HFFc6 (cell line): ENCODE data around the gene CDH10. TPM values are rescaled to one million over a fixed set of nuclear protein-coding genes. Genes with fewer than 3 reads are reported as not detected.

Source experiments
- DNase-seq: peaks from one replicate; pipeline ENCODE4 v3.0.0-alpha.2; 2018
- H3K27ac Mint-ChIP-seq: 2 replicates; pipeline ENCODE4 v1.8.0; 2020; ENCODE audit warnings: mild to moderate bottlenecking, mixed read lengths
- H3K27me3 Mint-ChIP-seq: 2 replicates; pipeline ENCODE4 v1.8.0; 2021; ENCODE audit warnings: mild to moderate bottlenecking, moderate library complexity, mixed read lengths; ENCODE audit not compliant: insufficient read depth
- H3K36me3 Mint-ChIP-seq: 2 replicates; pipeline ENCODE4 v1.8.0; 2021; ENCODE audit warnings: low read depth, mixed read lengths
- H3K4me1 Mint-ChIP-seq: 2 replicates; pipeline ENCODE4 v1.8.0; 2020; ENCODE audit warnings: low read depth, mixed read lengths
- H3K4me3 Mint-ChIP-seq: 2 replicates; pipeline ENCODE4 v1.8.0; 2020; ENCODE audit warnings: mild to moderate bottlenecking, moderate library complexity, mixed read lengths
- H3K9me3 Mint-ChIP-seq: 2 replicates; pipeline ENCODE4 v1.8.0; 2020; ENCODE audit warnings: mild to moderate bottlenecking, mixed read lengths
- CTCF ChIP-seq: fragments of 200-600 bp; sonication (generic); IDR thresholded peaks from 2 replicates; pipeline ENCODE4 v1.5.0; 2021; ENCODE audit warnings: antibody characterized with exemption, mild to moderate bottlenecking
- total RNA-seq, 6 experiments: library from RNA; stranded (reverse); fragmentation: NEBNext Ultra II Directional; extraction: Animal tissue kit (Norgen Biotek cat#: 25700); gene quantifications; 2 replicates in 1 of 6; 3 replicates in 5 of 6; pipeline ENCODE4 v1.2.3, GENCODE V29; 2021

The CDH10 gene
- total RNA-seq, 6 experiments from 2014 or later: 0.10 to 0.71 (median 0.17) TPM

GRCh38 chr5:24487368-24488229 lies 157.2 kb downstream of the CDH10 start:
- no peak for DNase-seq
- Mint-ChIP-seq H3K9me3 (peaks cover 9% of the 10 kb centered on the region; the same call in 1 of the 2 replicates), H3K27me3 (no peaks in the 10 kb centered on the region), H3K4me3 (no peak overlapping the region), H3K27ac (no peak overlapping the region), H3K4me1 (no peaks in the 10 kb centered on the region), H3K36me3 (no peaks in the 10 kb centered on the region)
- TF ChIP-seq CTCF: no peak

GRCh38 chr5:24480952-24481351 lies 163.8 kb downstream of the CDH10 start:
- H3K36me3 Mint-ChIP-seq: no peaks in the 10 kb centered on the region

GRCh38 chr5:24477958-24478357 lies 166.8 kb downstream of the CDH10 start:
- Mint-ChIP-seq H3K4me3 (no peak overlapping the region), H3K27me3 (no peaks in the 10 kb centered on the region), H3K9me3 (peaks cover 35% of the 10 kb centered on the region), H3K27ac (no peak overlapping the region), H3K36me3 (no peaks in the 10 kb centered on the region), H3K4me1 (no peaks in the 10 kb centered on the region)
- no peak for TF ChIP-seq CTCF
- DNase-seq: no peak

More at GRCh38 chr5:24480952-24481351, 163.8 kb downstream of the CDH10 start:
- no peak for TF ChIP-seq CTCF
- H3K9me3 Mint-ChIP-seq: peaks cover 27% of the 10 kb centered on the region
- H3K27ac Mint-ChIP-seq: no peak overlapping the region
- H3K27me3 Mint-ChIP-seq: no peaks in the 10 kb centered on the region
- DNase-seq: no peak
- no peaks in the 10 kb centered on the region for H3K4me1 Mint-ChIP-seq
- no peak overlapping the region for H3K4me3 Mint-ChIP-seq

- Mint-ChIP-seq H3K4me3 (no peak overlapping the region), H3K9me3 (peaks cover 39% of the 10 kb centered on the region), H3K4me1 (no peaks in the 10 kb centered on the region), H3K27ac (no peak overlapping the region), H3K36me3 (no peaks in the 10 kb centered on the region), H3K27me3 (no peaks in the 10 kb centered on the region; the same call in 1 of the 2 replicates)
- DNase-seq: no peak
- no peak for TF ChIP-seq CTCF
Observed at GRCh38 chr5:24475101-24475500, 169.7 kb downstream of the CDH10 start.

- DNase-seq: no peak
- no peaks in the 10 kb centered on the region; the same call in 1 of the 2 replicates for H3K27me3 Mint-ChIP-seq
- TF ChIP-seq CTCF: no peak
Observed at GRCh38 chr5:24474685-24475084, 170.1 kb downstream of the CDH10 start.

More at GRCh38 chr5:24474685-24475084, 170.1 kb downstream of the CDH10 start:
- Mint-ChIP-seq H3K36me3 (no peaks in the 10 kb centered on the region), H3K4me1 (no peaks in the 10 kb centered on the region), H3K9me3 (peaks cover 35% of the 10 kb centered on the region), H3K27ac (no peak overlapping the region), H3K4me3 (no peak overlapping the region)
